HepG2 (cell line): ENCODE measurements around the gene THOC6. TPM values are rescaled to one million over a fixed set of nuclear protein-coding genes. Genes with fewer than 3 reads are reported as not detected.

ENCODE experiments used
- ATF4 ChIP-seq, 2 experiments: fragments of 450-650 bp in 1 of 2; sonication (generic) in 1 of 2; formaldehyde crosslinking; IDR thresholded peaks; 2 replicates each; pipeline versions ENCODE4 v1.5.0 to v1.8.0; 2020 to 2022; ENCODE audit warnings: mild to moderate bottlenecking in 1 of 2, missing genetic modification reagents in 1 of 2
- CBX2 ChIP-seq, 2 experiments: fragments of 200-600 bp in 1 of 2; sonication (generic); formaldehyde crosslinking in 1 of 2; IDR thresholded peaks; 2 replicates each; pipeline versions ENCODE4 v1.7.0 to v1.8.1; 2018 to 2022; ENCODE audit warnings: low read depth in 2 of 2, low read length in 1 of 2, mild to moderate bottlenecking in 1 of 2, missing genetic modification reagents in 1 of 2
- DPF2 ChIP-seq: sonication (generic); formaldehyde crosslinking; IDR thresholded peaks from 2 replicates; pipeline ENCODE4 v1.4.0; 2020; ENCODE audit warnings: mild to moderate bottlenecking, low read depth, missing genetic modification reagents, borderline replicate concordance
- GTF3A ChIP-seq: sonication (generic); formaldehyde crosslinking; conservative IDR thresholded peaks from 2 replicates; pipeline ENCODE4 v1.4.0; 2020; ENCODE audit warnings: mild to moderate bottlenecking, missing genetic modification reagents
- HCFC1 ChIP-seq: fragments of 150-350 bp; IDR thresholded peaks from 2 replicates; pipeline ENCODE4 v1.6.1; 2014; ENCODE audit warnings: low read depth, low read length
- KLF11 ChIP-seq: IDR thresholded peaks from 2 replicates; pipeline ENCODE4 v1.6.1; 2016; ENCODE audit warnings: missing compliant biosample characterization
- KLF9 ChIP-seq: IDR thresholded peaks from 2 replicates; pipeline ENCODE4 v1.6.1; 2016; ENCODE audit warnings: low read depth
- PHF8 ChIP-seq: sonication (generic); formaldehyde crosslinking; IDR thresholded peaks from 2 replicates; pipeline ENCODE4 v1.5.0; 2020; ENCODE audit warnings: missing genetic modification reagents
- PPARG ChIP-seq: conservative IDR thresholded peaks from 2 replicates; pipeline ENCODE4 v1.6.1; 2016; ENCODE audit warnings: missing biosample characterization, missing genetic modification reagents
- RFX5 ChIP-seq: IDR thresholded peaks from 2 replicates; pipeline ENCODE4 v1.6.1; 2011; ENCODE audit warnings: low read depth, low read length, improper control_type of control experiment
- SMAD9 ChIP-seq: sonication (generic); formaldehyde crosslinking; IDR thresholded peaks from 2 replicates; pipeline ENCODE4 v1.5.1; 2020; ENCODE audit warnings: mild to moderate bottlenecking, missing genetic modification reagents
- SOX6 ChIP-seq, 2 experiments: fragments of 450-650 bp in 1 of 2; sonication (generic) in 1 of 2; formaldehyde crosslinking in 1 of 2; IDR thresholded peaks; 2 replicates each; pipeline versions ENCODE4 v1.4.0 to v1.6.1; 2017 to 2020; ENCODE audit warnings: antibody characterized with exemption in 1 of 2, mild to moderate bottlenecking in 1 of 2, missing genetic modification reagents in 1 of 2
- TBX2 ChIP-seq: sonication (generic); formaldehyde crosslinking; IDR thresholded peaks from 2 replicates; pipeline ENCODE4 v1.5.0; 2020; ENCODE audit warnings: missing genetic modification reagents, mild to moderate bottlenecking, borderline replicate concordance
- TFDP1 ChIP-seq: IDR thresholded peaks from 2 replicates; pipeline ENCODE4 v1.6.1; 2016; ENCODE audit warnings: missing compliant biosample characterization, missing genetic modification reagents, borderline replicate concordance
- TRIM22 ChIP-seq: fragments of 450-650 bp; IDR thresholded peaks from 2 replicates; pipeline ENCODE4 v1.6.1; 2017
- ZBTB39 ChIP-seq: sonication (generic); formaldehyde crosslinking; IDR thresholded peaks from 2 replicates; pipeline ENCODE4 v1.5.0; 2020; ENCODE audit warnings: missing genetic modification reagents
- ZBTB42 ChIP-seq: sonication (generic); formaldehyde crosslinking; IDR thresholded peaks from 2 replicates; pipeline ENCODE4 v1.5.0; 2020; ENCODE audit warnings: mild to moderate bottlenecking, missing genetic modification reagents
- ZFP90 ChIP-seq: sonication (generic); formaldehyde crosslinking; IDR thresholded peaks from 2 replicates; pipeline ENCODE4 v1.8.0; 2022; ENCODE audit warnings: missing genetic modification reagents, mild to moderate bottlenecking, inconsistent platforms, borderline replicate concordance
- ZNF224 ChIP-seq: sonication (generic); formaldehyde crosslinking; IDR thresholded peaks from 2 replicates; pipeline ENCODE4 v1.5.0; 2020; ENCODE audit warnings: mild to moderate bottlenecking, missing genetic modification reagents
- ZNF431 ChIP-seq: sonication (generic); formaldehyde crosslinking; IDR thresholded peaks from 2 replicates; pipeline ENCODE4 v1.9.0; 2022; ENCODE audit warnings: missing genetic modification reagents, low read depth, mild to moderate bottlenecking, borderline replicate concordance
- ZNF746 ChIP-seq: sonication (generic); formaldehyde crosslinking; IDR thresholded peaks from 2 replicates; pipeline ENCODE4 v1.8.0; 2022; ENCODE audit warnings: mild to moderate bottlenecking, missing genetic modification reagents
- polyA plus RNA-seq, 8 experiments: library from polyadenylated mRNA; depleted of rRNA in 3 of 8; stranded (reverse) in 7 of 8; unstranded in 1 of 8; fragments of >200 nt; fragmentation: Illumina TruSeq in 4 of 8; extraction: Trizol in 4 of 8; gene quantifications; 2 replicates each; pipeline versions ENCODE4 v1.2.1 to v1.2.3, GENCODE V29; 2011 to 2016; ENCODE audit warnings: low read depth in 4 of 8, missing spikeins in 1 of 8, mixed read lengths in 1 of 8; ENCODE audit not compliant: insufficient read depth in 1 of 8
- total RNA-seq, 5 experiments: library from RNA; depleted of rRNA; stranded (reverse); fragments of >200 nt; fragmentation: Illumina TruSeq; extraction: Trizol; gene quantifications; 2 replicates each; pipeline ENCODE4 v1.2.3, GENCODE V29; 2016; ENCODE audit warnings: low read depth in 1 of 5

THOC6 gene
- total and polyA plus RNA-seq, 2 of the 13 experiments (the other 11 are each of a cell fraction or from before 2014, with no cell fraction given): 32.1 to 37.0 TPM

GRCh38 chr16:2980227-2981176 lies 43.3 kb upstream of the THOC6 start, which contains the start of gene PKMYT1 (continued):
- TF ChIP-seq PPARG (CRISPR knock-in tag) (no peak), SOX6 (IDR thresholded peaks at IDR 0.05) (no peak), SOX6 (CRISPR knock-in tag; IDR thresholded peaks at IDR 0.05) (no peak; the same call in 1 of the 2 replicates), ZBTB42 (CRISPR knock-in tag) (no peak), GTF3A (CRISPR knock-in tag) (no peak), SMAD9 (CRISPR knock-in tag) (no peak), ZNF431 (CRISPR knock-in tag) (peak; percentile 21; the same call in 1 of the 2 replicates), DPF2 (CRISPR knock-in tag) (no peak), ZNF746 (CRISPR knock-in tag) (no peak; the same call in 1 of the 2 replicates), ZFP90 (CRISPR knock-in tag) (no peak), HCFC1 (no peak), ATF4 (CRISPR knock-in tag; IDR thresholded peaks at IDR 0.05) (no peak), ZNF224 (no peak; the same call in 1 of the 2 replicates), CBX2 (IDR thresholded peaks at IDR 0.05; ENCODE audit: low read depth, low read length) (no peak), CBX2 (CRISPR knock-in tag; IDR thresholded peaks at IDR 0.05; ENCODE audit: low read depth) (no peak), ZBTB39 (CRISPR knock-in tag) (0 out of 2 replicates have a peak, but pooled peaks have one; percentile 26), PHF8 (CRISPR knock-in tag) (peak; percentile 92), RFX5 (no peak), TRIM22 (no peak), KLF11 (CRISPR knock-in tag) (no peak; the same call in 1 of the 2 replicates), TBX2 (CRISPR knock-in tag) (peak; percentile 63; the same call in 1 of the 2 replicates), TFDP1 (CRISPR knock-in tag) (peak; percentile 86; the same call in 1 of the 2 replicates), KLF9 (CRISPR knock-in tag) (no peak)
